CD14-positive monocyte (primary cell): Measurements from ENCODE around the gene TRIM7. TPM values are rescaled to one million over a fixed set of nuclear protein-coding genes. Genes with fewer than 3 reads are reported as not detected.

Experiments used
- DNase-seq, 3 donors: peaks; one replicate each; pipeline ENCODE4 v3.0.0-alpha.2; 2011 to 2022
- H2AFZ ChIP-seq: 2 replicates; pipeline ENCODE4 v1.6.0; 2012; ENCODE audit warnings: mild to moderate bottlenecking, low read depth, low read length, inconsistent platforms; ENCODE audit not compliant: insufficient read depth, poor library complexity, severe bottlenecking
- H3K27ac ChIP-seq, 2 donors: 1 replicate in 1 of 2; 2 replicates in 1 of 2; pipeline ENCODE4 v1.5.1; 2012 to 2013; ENCODE audit warnings: low read length in 2 of 2, control low read depth in 1 of 2, inconsistent platforms in 1 of 2, low read depth in 1 of 2, mild to moderate bottlenecking in 1 of 2
- H3K27me3 ChIP-seq, 2 donors: one replicate each; pipeline versions ENCODE4 v1.6.0 to v1.6.1; 2011 to 2013; ENCODE audit warnings: low read length in 2 of 2; ENCODE audit not compliant: control insufficient read depth in 2 of 2, insufficient read depth in 2 of 2
- H3K36me3 ChIP-seq, 2 donors: replicated peaks in 1 of 2; 1 replicate in 1 of 2; 2 replicates in 1 of 2; pipeline versions ENCODE4 v1.5.1 to v1.6.1; 2012 to 2013; ENCODE audit warnings: low read length in 2 of 2, control low read depth in 1 of 2, inconsistent platforms in 1 of 2, mild to moderate bottlenecking in 1 of 2; ENCODE audit not compliant: insufficient read depth in 2 of 2, control insufficient read depth in 1 of 2
- H3K4me1 ChIP-seq, 2 donors: 1 replicate in 1 of 2; 2 replicates in 1 of 2; pipeline versions ENCODE4 v1.5.1 to v1.6.1; 2012 to 2013; ENCODE audit warnings: low read length in 2 of 2, control low read depth in 1 of 2, inconsistent platforms in 1 of 2, mild to moderate bottlenecking in 1 of 2, moderate library complexity in 1 of 2; ENCODE audit not compliant: insufficient read depth in 2 of 2, control insufficient read depth in 1 of 2
- H3K4me2 ChIP-seq: replicated peaks from 2 replicates; pipeline ENCODE3; 2012; ENCODE audit warnings: low read length, moderate library complexity, mild to moderate bottlenecking; ENCODE audit not compliant: poor library complexity, severe bottlenecking; ENCODE audit errors: extremely low read depth
- H3K4me3 ChIP-seq, 3 experiments: fragments of 200-600 bp in 1 of 3; sonication (generic) in 1 of 3; replicated peaks in 1 of 3; 1 replicate in 2 of 3; 2 replicates in 1 of 3; pipeline ENCODE4 v1.5.1; 2011 to 2013; ENCODE audit warnings: low read length in 3 of 3, mild to moderate bottlenecking in 3 of 3, control low read depth in 2 of 3, low read depth in 2 of 3, inconsistent platforms in 1 of 3, moderate library complexity in 1 of 3
- H3K79me2 ChIP-seq: 2 replicates; pipeline ENCODE4 v1.6.0; 2012; ENCODE audit warnings: mild to moderate bottlenecking, control low read depth, inconsistent platforms, low read length, moderate library complexity; ENCODE audit not compliant: insufficient read depth
- H3K9ac ChIP-seq: 2 replicates; pipeline ENCODE4 v1.6.0; 2017; ENCODE audit warnings: low read length, mild to moderate bottlenecking; ENCODE audit not compliant: insufficient read depth, poor library complexity, severe bottlenecking
- H3K9me3 ChIP-seq, 2 donors: replicated peaks in 1 of 2; 1 replicate in 1 of 2; 2 replicates in 1 of 2; pipeline versions ENCODE4 v1.5.1 to v1.6.1; 2012 to 2013; ENCODE audit warnings: low read length in 2 of 2, control low read depth in 1 of 2; ENCODE audit not compliant: control insufficient read depth in 1 of 2, insufficient read depth in 1 of 2
- H4K20me1 ChIP-seq: 2 replicates; pipeline ENCODE4 v1.6.0; 2012; ENCODE audit warnings: mild to moderate bottlenecking, low read length, control low read depth, moderate library complexity; ENCODE audit not compliant: insufficient read depth
- H3K27ac Mint-ChIP-seq, 7 donors: one replicate each; pipeline ENCODE4 v1.8.0; 2020; ENCODE audit warnings: mild to moderate bottlenecking in 7 of 7, mixed read lengths in 7 of 7, moderate library complexity in 6 of 7, inconsistent platforms in 2 of 7
- H3K27me3 Mint-ChIP-seq, 3 donors: one replicate each; pipeline ENCODE4 v1.8.0; 2021 to 2022; ENCODE audit warnings: low read depth in 3 of 3, mild to moderate bottlenecking in 3 of 3, mixed read lengths in 3 of 3, moderate library complexity in 3 of 3, inconsistent platforms in 1 of 3
- H3K36me3 Mint-ChIP-seq, 2 donors: one replicate each; pipeline ENCODE4 v1.8.0; 2020; ENCODE audit warnings: mixed read lengths in 2 of 2, inconsistent platforms in 1 of 2, mild to moderate bottlenecking in 1 of 2
- H3K4me1 Mint-ChIP-seq: one replicate; pipeline ENCODE4 v1.8.0; 2020; ENCODE audit warnings: mild to moderate bottlenecking, mixed read lengths
- H3K4me3 Mint-ChIP-seq, 2 donors: one replicate each; pipeline ENCODE4 v1.8.0; 2020; ENCODE audit warnings: mild to moderate bottlenecking in 2 of 2, mixed read lengths in 2 of 2, moderate library complexity in 1 of 2
- H3K9me3 Mint-ChIP-seq, 7 donors: one replicate each; pipeline ENCODE4 v1.8.0; 2020 to 2022; ENCODE audit warnings: mixed read lengths in 7 of 7, mild to moderate bottlenecking in 6 of 7, moderate library complexity in 6 of 7, inconsistent platforms in 2 of 7
- WGBS: methylation state at CpG from one replicate; pipeline ENCODE4 v1.1.5; 2013; ENCODE audit warnings: missing lambda C conversion rate; ENCODE audit not compliant: insufficient coverage; 5-methylcytosine and 5-hydroxymethylcytosine counted together
- intact Hi-C, 2 donors: fragments of 100-400 bp; cut with micrococcal nuclease; formaldehyde crosslinking; loops; one replicate each; pipeline versions ENCODE4 v1.15.0 to v1.15.1; 2023
- polyA plus RNA-seq, 3 donors: library from polyadenylated mRNA; depleted of rRNA in 1 of 3; unstranded in 2 of 3; stranded (reverse) in 1 of 3; fragments of 300-500 nt in 2 of 3; fragments of >200 nt in 1 of 3; fragmentation: Illumina TruSeq in 2 of 3; gene quantifications; 1 replicate in 2 of 3; 2 replicates in 1 of 3; pipeline ENCODE4 v1.2.3, GENCODE V29; 2012 to 2021
- TF ChIP-seq, protein P1 (sequence below): fragments of 200-600 bp; IDR thresholded peaks from one replicate; pipeline ENCODE4 v1.8.0; 2022; ENCODE audit warnings: antibody characterized with exemption, mild to moderate bottlenecking

The TRIM7 gene
- polyA plus RNA-seq, 3 donors, result 9.5 to 12.8 (median 10.3) TPM

DNA sequence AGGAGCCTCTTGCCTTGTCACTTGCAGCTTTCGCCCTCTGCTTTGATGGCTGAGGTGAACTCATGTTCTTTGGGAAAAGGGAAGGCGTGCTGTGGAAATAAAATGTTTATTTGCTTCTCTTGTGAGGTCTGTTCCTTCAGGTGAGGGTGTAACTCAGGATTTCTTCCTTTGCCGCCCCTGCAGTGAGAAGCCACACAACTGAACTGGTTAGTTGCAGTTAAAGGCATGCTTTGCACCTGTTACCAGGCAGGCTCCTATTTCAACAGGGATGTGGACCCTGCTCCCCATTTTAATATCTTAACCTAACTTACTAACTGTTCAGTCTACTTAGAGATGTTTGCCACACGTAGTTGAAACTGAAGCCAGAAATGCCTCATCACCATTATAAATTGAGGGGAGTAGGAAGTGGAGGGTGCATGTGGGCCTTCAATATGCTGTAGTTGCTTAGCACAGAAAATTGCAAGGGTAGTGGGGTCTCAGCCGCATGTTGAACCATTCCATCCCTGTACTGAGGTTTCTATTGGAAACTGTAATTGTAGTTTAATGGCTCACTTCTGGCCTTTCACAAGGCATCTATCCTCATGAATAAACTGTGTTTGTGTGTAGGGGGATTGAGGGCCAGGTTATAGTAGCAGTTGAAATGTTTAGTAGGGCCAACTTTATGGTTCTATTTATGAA lies 30.8 kb upstream of the TRIM7 start:
- 90% methylated on average over 2 of the region's 5 CpGs for WGBS
- Mint-ChIP-seq H3K9me3 (peaks cover 0 to 1% (median 0%) of the 10 kb centered on the region in 7 donors), H3K36me3 (peaks cover 80 to 92% of the 10 kb centered on the region in 2 donors), H3K27ac (peak overlapping the region in 3 of 7 donors; percentile 44 to 57 (median 47)), H3K27me3 (peaks cover 0 to 2% (median 0%) of the 10 kb centered on the region in 3 donors), H3K4me1 (peaks cover 5% of the 10 kb centered on the region), H3K4me3 (no peak overlapping the region)
- Histone ChIP-seq H3K4me3 (no peak overlapping the region), H3K9ac (no peak overlapping the region), H3K4me1 (no peaks in the 10 kb centered on the region), H3K79me2 (peaks cover 27% of the 10 kb centered on the region), H3K4me2 (no peak overlapping the region), H3K36me3 (peaks cover 72 to 97% of the 10 kb centered on the region in 2 donors), H3K27ac (peak overlapping the region in 1 of 2 donors; percentile 31), H2AFZ (no peak overlapping the region), H4K20me1 (peaks cover 68% of the 10 kb centered on the region), H3K9me3 (no peaks in the 10 kb centered on the region), H3K27me3 (no peaks in the 10 kb centered on the region)
- no peak for DNase-seq
- TF ChIP-seq, protein P1, sequence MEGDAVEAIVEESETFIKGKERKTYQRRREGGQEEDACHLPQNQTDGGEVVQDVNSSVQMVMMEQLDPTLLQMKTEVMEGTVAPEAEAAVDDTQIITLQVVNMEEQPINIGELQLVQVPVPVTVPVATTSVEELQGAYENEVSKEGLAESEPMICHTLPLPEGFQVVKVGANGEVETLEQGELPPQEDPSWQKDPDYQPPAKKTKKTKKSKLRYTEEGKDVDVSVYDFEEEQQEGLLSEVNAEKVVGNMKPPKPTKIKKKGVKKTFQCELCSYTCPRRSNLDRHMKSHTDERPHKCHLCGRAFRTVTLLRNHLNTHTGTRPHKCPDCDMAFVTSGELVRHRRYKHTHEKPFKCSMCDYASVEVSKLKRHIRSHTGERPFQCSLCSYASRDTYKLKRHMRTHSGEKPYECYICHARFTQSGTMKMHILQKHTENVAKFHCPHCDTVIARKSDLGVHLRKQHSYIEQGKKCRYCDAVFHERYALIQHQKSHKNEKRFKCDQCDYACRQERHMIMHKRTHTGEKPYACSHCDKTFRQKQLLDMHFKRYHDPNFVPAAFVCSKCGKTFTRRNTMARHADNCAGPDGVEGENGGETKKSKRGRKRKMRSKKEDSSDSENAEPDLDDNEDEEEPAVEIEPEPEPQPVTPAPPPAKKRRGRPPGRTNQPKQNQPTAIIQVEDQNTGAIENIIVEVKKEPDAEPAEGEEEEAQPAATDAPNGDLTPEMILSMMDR, result no peak
- intact Hi-C loops, result no loop called here

DNA sequence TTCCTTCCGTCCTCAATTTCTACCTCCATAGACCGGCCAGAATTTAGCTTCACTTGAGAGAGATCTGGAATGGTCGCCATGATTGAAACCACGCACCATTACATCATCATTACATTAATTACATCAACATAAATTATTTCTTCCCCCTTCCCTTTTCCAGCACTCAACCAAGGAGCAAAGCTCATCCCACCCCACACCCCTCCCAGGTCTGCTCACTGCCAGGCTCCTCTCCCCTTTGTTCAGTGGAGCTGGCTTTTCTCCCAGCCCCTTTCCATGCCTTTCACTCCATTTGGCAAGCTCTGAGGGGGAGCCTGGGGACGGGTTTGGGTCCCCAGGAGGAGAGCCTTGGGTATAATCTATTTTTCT lies 30.3 kb upstream of the TRIM7 start:
- intact Hi-C loops, result no loop called here
- H3K9me3 ChIP-seq, result no peaks in the 10 kb centered on the region
- H3K36me3 ChIP-seq, result peaks cover 72 to 97% of the 10 kb centered on the region in 2 donors
- peaks cover 63% of the 10 kb centered on the region for H4K20me1 ChIP-seq
- DNase-seq, result no peak
- H3K27ac ChIP-seq, result peak overlapping the region in 1 of 2 donors; percentile 31
- Mint-ChIP-seq H3K27ac (peak overlapping the region in 5 of 7 donors; percentile 27 to 72 (median 44)), H3K9me3 (peaks cover 0 to 1% (median 0%) of the 10 kb centered on the region in 7 donors), H3K27me3 (peaks cover 0 to 2% (median 0%) of the 10 kb centered on the region in 3 donors), H3K4me1 (peaks cover 5% of the 10 kb centered on the region), H3K4me3 (no peak overlapping the region), H3K36me3 (peaks cover 81 to 92% of the 10 kb centered on the region in 2 donors)
- H2AFZ ChIP-seq, result no peak overlapping the region
- WGBS, result 79% methylated on average over 3 of the region's 5 CpGs
- no peaks in the 10 kb centered on the region for H3K27me3 ChIP-seq
- H3K9ac ChIP-seq, result no peak overlapping the region
- H3K4me3 ChIP-seq, result no peak overlapping the region
- no peaks in the 10 kb centered on the region for H3K4me1 ChIP-seq
- H3K4me2 ChIP-seq, result no peak overlapping the region
- TF ChIP-seq, protein P1, result no peak
- peaks cover 22% of the 10 kb centered on the region for H3K79me2 ChIP-seq
